Breast epithelium (tissue), 3 donors: Measurements from ENCODE around the gene PCDHB14.
"Not testable (repeated sequence)": the region's sequence is repeated elsewhere in the genome, so short reads cannot be mapped to it uniquely, and the experiment has no call there.

Experiments
- CTCF ChIP-seq, 3 donors: fragments of 450-650 bp; IDR thresholded peaks; one replicate each; pipeline ENCODE4 v1.5.1; 2016 to 2017; ENCODE audit warnings: antibody characterized with exemption in 3 of 3, mild to moderate bottlenecking in 3 of 3, moderate library complexity in 3 of 3
- POLR2A ChIP-seq: fragments of 450-650 bp; IDR thresholded peaks from one replicate; pipeline ENCODE4 v1.6.1; 2016; ENCODE audit warnings: antibody characterized with exemption, mild to moderate bottlenecking, moderate library complexity
- POLR2AphosphoS5 ChIP-seq, 3 donors: sonication (generic); formaldehyde crosslinking; IDR thresholded peaks; one replicate each; pipeline ENCODE4 v1.6.1; 2017; ENCODE audit warnings: antibody characterized with exemption in 3 of 3

- TF ChIP-seq CTCF (IDR thresholded peaks at IDR 0.05); POLR2A; POLR2AphosphoS5 (IDR thresholded peaks at IDR 0.05): not testable (repeated sequence)
These were observed 12.3 kb upstream of the PCDHB14 start for GRCh38 chr5:141210849-141211248.
